Measurements from ENCODE around the gene ASPG. TPM values are rescaled to one million over a fixed set of nuclear protein-coding genes. Genes with fewer than 3 reads are reported as not detected.
A peak's percentile ranks its signal among the peaks of the same experiment; 100 is the strongest.

The ASPG gene
- polyA plus RNA-seq, 3 donors, result 0.01 TPM; not detected in 2

DNA sequence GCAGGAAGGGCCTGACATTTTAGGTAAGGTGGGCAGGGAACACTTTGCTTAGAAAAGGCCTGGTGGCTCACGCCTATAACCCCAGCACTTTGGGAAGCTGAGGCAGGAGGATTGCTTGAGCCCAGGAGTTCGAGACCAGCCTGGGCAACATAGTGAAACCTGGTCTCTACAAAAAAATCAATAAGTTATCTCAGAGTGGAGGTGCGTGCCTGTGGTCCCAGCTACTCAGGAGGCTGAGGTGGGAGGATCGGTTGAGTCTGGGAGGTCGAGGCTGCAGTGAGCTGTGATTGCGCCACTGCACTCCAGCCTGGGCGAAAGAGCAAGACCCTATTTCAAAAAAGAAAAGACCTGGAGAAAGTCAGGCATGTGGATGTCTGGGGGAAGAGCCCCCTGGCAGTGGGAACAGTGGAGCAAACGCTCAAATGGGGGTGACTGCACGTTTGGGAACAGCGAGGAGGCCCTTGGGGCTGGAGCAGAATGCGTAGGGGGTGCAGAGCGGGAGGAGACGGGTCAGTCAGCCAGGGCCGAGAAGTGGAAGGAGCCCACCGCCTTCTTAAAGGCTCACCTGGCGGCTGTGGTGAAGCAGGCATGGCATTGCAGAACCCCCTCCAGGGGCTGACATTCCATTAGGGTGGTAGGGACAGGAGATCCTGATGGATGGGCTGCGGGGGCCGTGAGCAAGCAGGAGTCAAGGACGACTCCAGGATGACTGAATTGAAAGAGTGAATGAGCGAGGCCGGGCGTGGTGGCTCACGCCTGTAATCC is 46.6 kb downstream of the ASPG start:
- H3K27ac ChIP-seq (ENCODE audit: low read depth in 1 of 2, low read length in 2 of 2), result no peak overlapping the region
- H3K9ac ChIP-seq (ENCODE audit: insufficient read depth, low read length, poor library complexity, severe bottlenecking), result no peak overlapping the region
- peaks cover 6 to 25% of the 10 kb centered on the region in 2 donors for H3K27me3 ChIP-seq (ENCODE audit: control insufficient read depth in 2 of 2, insufficient read depth in 2 of 2, low read length in 2 of 2)
- no peaks in the 10 kb centered on the region for H3K36me3 Mint-ChIP-seq
- peaks cover 8 to 30% (median 14%) of the 10 kb centered on the region in 7 donors for H3K9me3 Mint-ChIP-seq
- no peaks in the 10 kb centered on the region for H3K79me2 ChIP-seq (ENCODE audit: insufficient read depth, low read length)
- H3K4me3 ChIP-seq (replicated peaks in 1 of 3; ENCODE audit: low read depth in 2 of 3, low read length in 3 of 3), result no peak overlapping the region
- intact Hi-C loops (cut with micrococcal nuclease), result loop anchor here in 1 of 2 donors (10.0 kb wide), 2 partner anchors 513 to 873 kb away; no protein-coding TSS in a partner anchor
- no peaks in the 10 kb centered on the region for H3K36me3 ChIP-seq (replicated peaks in 1 of 2; ENCODE audit: control insufficient read depth in 1 of 2, insufficient read depth in 2 of 2, low read length in 2 of 2)
- H4K20me1 ChIP-seq (ENCODE audit: insufficient read depth, low read length), result no peaks in the 10 kb centered on the region
- H3K27ac Mint-ChIP-seq, result no peak overlapping the region
- H3K4me3 Mint-ChIP-seq, result peak overlapping the region in 1 of 2 donors; percentile 33
- 68% methylated on average over 16 of the region's 23 CpGs for WGBS (ENCODE audit: insufficient coverage)
- H3K4me1 Mint-ChIP-seq, result peaks cover 8% of the 10 kb centered on the region
- no peak for DNase-seq
- H3K4me1 ChIP-seq (ENCODE audit: control insufficient read depth in 1 of 2, insufficient read depth in 2 of 2, low read length in 2 of 2), result peaks cover 1 to 2% of the 10 kb centered on the region in 2 donors
- H3K27me3 Mint-ChIP-seq (ENCODE audit: low read depth in 3 of 3), result peaks cover 44 to 56% (median 52%) of the 10 kb centered on the region in 3 donors
- no peak overlapping the region for H2AFZ ChIP-seq (ENCODE audit: insufficient read depth, low read depth, low read length, poor library complexity, severe bottlenecking)
- no peak overlapping the region for H3K4me2 ChIP-seq (replicated peaks; ENCODE audit: extremely low read depth, low read length, poor library complexity, severe bottlenecking)
- peaks cover 11 to 12% of the 10 kb centered on the region in 2 donors for H3K9me3 ChIP-seq (replicated peaks in 1 of 2; ENCODE audit: control insufficient read depth in 1 of 2, insufficient read depth in 1 of 2, low read length in 2 of 2)
- TF ChIP-seq, protein P1, sequence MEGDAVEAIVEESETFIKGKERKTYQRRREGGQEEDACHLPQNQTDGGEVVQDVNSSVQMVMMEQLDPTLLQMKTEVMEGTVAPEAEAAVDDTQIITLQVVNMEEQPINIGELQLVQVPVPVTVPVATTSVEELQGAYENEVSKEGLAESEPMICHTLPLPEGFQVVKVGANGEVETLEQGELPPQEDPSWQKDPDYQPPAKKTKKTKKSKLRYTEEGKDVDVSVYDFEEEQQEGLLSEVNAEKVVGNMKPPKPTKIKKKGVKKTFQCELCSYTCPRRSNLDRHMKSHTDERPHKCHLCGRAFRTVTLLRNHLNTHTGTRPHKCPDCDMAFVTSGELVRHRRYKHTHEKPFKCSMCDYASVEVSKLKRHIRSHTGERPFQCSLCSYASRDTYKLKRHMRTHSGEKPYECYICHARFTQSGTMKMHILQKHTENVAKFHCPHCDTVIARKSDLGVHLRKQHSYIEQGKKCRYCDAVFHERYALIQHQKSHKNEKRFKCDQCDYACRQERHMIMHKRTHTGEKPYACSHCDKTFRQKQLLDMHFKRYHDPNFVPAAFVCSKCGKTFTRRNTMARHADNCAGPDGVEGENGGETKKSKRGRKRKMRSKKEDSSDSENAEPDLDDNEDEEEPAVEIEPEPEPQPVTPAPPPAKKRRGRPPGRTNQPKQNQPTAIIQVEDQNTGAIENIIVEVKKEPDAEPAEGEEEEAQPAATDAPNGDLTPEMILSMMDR (IDR thresholded peaks at IDR 0.05), result no peak

GRCh38 chr14:104132981-104133380 is 47.5 kb downstream of the ASPG start:
- H2AFZ ChIP-seq (ENCODE audit: insufficient read depth, low read depth, low read length, poor library complexity, severe bottlenecking), result no peak overlapping the region
- Mint-ChIP-seq H3K27me3 (ENCODE audit: low read depth in 3 of 3) (peaks cover 44 to 62% (median 59%) of the 10 kb centered on the region in 3 donors), H3K9me3 (peaks cover 8 to 30% (median 14%) of the 10 kb centered on the region in 7 donors), H3K4me3 (no peak overlapping the region), H3K36me3 (no peaks in the 10 kb centered on the region), H3K4me1 (peaks cover 11% of the 10 kb centered on the region), H3K27ac (no peak overlapping the region)
- no peak overlapping the region for H3K9ac ChIP-seq (ENCODE audit: insufficient read depth, low read length, poor library complexity, severe bottlenecking)
- peaks cover 8 to 33% of the 10 kb centered on the region in 2 donors for H3K27me3 ChIP-seq (ENCODE audit: control insufficient read depth in 2 of 2, insufficient read depth in 2 of 2, low read length in 2 of 2)
- peaks cover 6 to 10% of the 10 kb centered on the region in 2 donors for H3K4me1 ChIP-seq (ENCODE audit: control insufficient read depth in 1 of 2, insufficient read depth in 2 of 2, low read length in 2 of 2)
- H3K27ac ChIP-seq (ENCODE audit: low read depth in 1 of 2, low read length in 2 of 2), result no peak overlapping the region
- no peak overlapping the region for H3K4me3 ChIP-seq (replicated peaks in 1 of 3; ENCODE audit: low read depth in 2 of 3, low read length in 3 of 3)
- TF ChIP-seq, protein P1 (IDR thresholded peaks at IDR 0.05), result no peak
- no peak overlapping the region for H3K4me2 ChIP-seq (replicated peaks; ENCODE audit: extremely low read depth, low read length, poor library complexity, severe bottlenecking)
- H3K36me3 ChIP-seq (replicated peaks in 1 of 2; ENCODE audit: control insufficient read depth in 1 of 2, insufficient read depth in 2 of 2, low read length in 2 of 2), result no peaks in the 10 kb centered on the region
- peaks cover 11 to 12% of the 10 kb centered on the region in 2 donors for H3K9me3 ChIP-seq (replicated peaks in 1 of 2; ENCODE audit: control insufficient read depth in 1 of 2, insufficient read depth in 1 of 2, low read length in 2 of 2)
- intact Hi-C loops (cut with micrococcal nuclease), result loop anchor here in 1 of 2 donors (10.0 kb wide), 2 partner anchors 512 to 872 kb away; no protein-coding TSS in a partner anchor
- no peak for DNase-seq
- no peaks in the 10 kb centered on the region for H4K20me1 ChIP-seq (ENCODE audit: insufficient read depth, low read length)
- 35% methylated on average over 4 of the region's 7 CpGs for WGBS (ENCODE audit: insufficient coverage)
- H3K79me2 ChIP-seq (ENCODE audit: insufficient read depth, low read length), result no peaks in the 10 kb centered on the region

All from CD14-positive monocyte (primary cell).